Osteocyte (in vitro differentiated cells): ENCODE data around the gene SLAIN2. TPM values are rescaled to one million over a fixed set of nuclear protein-coding genes. Genes with fewer than 3 reads are reported as not detected.
A peak's percentile ranks its signal among the peaks of the same experiment; 100 is the strongest.
"Not testable (repeated sequence)": the region's sequence is repeated elsewhere in the genome, so short reads cannot be mapped to it uniquely, and the experiment has no call there.

Source experiments
- DNase-seq: peaks from one replicate; pipeline ENCODE4 v3.0.0; 2021; ENCODE audit warnings: mixed read lengths; ENCODE audit not compliant: unreplicated experiment; ENCODE audit errors: extremely low spot score
- H3K27ac Mint-ChIP-seq: one replicate; pipeline ENCODE4 v1.8.0; 2021; ENCODE audit warnings: mild to moderate bottlenecking, mixed read lengths; ENCODE audit not compliant: unreplicated experiment
- H3K27me3 Mint-ChIP-seq: one replicate; pipeline ENCODE4 v1.8.0; 2021; ENCODE audit warnings: mixed read lengths; ENCODE audit not compliant: unreplicated experiment
- H3K36me3 Mint-ChIP-seq: one replicate; pipeline ENCODE4 v1.8.0; 2021; ENCODE audit warnings: mixed read lengths; ENCODE audit not compliant: unreplicated experiment
- H3K4me1 Mint-ChIP-seq: one replicate; pipeline ENCODE4 v1.8.0; 2021; ENCODE audit warnings: mixed read lengths; ENCODE audit not compliant: unreplicated experiment
- H3K4me3 Mint-ChIP-seq: one replicate; pipeline ENCODE4 v1.8.0; 2021; ENCODE audit warnings: mild to moderate bottlenecking, moderate library complexity, mixed read lengths; ENCODE audit not compliant: unreplicated experiment
- H3K9me3 Mint-ChIP-seq: one replicate; pipeline ENCODE4 v1.8.0; 2021; ENCODE audit warnings: mixed read lengths; ENCODE audit not compliant: unreplicated experiment
- total RNA-seq: library from RNA; stranded (reverse); gene quantifications from 2 replicates; pipeline ENCODE4 v1.2.1, GENCODE V29; 2021
- TF ChIP-seq, protein P1 (sequence below): fragments of 200-600 bp; sonication (generic); IDR thresholded peaks from 2 replicates; pipeline ENCODE4 v1.5.0; 2021; ENCODE audit warnings: antibody characterized with exemption, mild to moderate bottlenecking, moderate library complexity

SLAIN2 gene
- total RNA-seq, 1 donor from 2014 or later, result 82.7 TPM

DNA sequence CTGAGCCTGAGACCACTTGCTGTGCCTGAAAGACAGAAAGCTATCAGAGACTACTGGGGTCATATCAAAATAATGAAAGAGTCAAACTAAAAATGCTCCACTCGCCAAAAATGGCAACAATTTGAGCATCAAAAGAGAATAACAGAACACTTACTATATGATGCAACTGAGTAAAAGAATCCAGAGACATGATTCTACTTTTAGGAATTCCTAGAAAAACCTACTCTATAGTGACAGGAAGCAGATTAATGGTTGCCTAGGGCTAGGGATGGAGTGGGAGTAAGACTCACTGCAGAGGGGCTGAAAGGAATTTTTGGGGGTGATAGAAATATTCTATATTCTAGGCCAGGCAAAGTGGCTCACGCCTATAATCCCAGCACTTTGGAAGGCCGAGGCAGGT, 29.4 kb upstream of the SLAIN2 start:
- Mint-ChIP-seq H3K9me3 (no peaks in the 10 kb centered on the region), H3K4me1 (peaks cover 6% of the 10 kb centered on the region), H3K27me3 (no peaks in the 10 kb centered on the region), H3K27ac (no peak overlapping the region), H3K4me3 (no peak overlapping the region), H3K36me3 (no peaks in the 10 kb centered on the region)
- no peak for DNase-seq
- TF ChIP-seq, protein P1, sequence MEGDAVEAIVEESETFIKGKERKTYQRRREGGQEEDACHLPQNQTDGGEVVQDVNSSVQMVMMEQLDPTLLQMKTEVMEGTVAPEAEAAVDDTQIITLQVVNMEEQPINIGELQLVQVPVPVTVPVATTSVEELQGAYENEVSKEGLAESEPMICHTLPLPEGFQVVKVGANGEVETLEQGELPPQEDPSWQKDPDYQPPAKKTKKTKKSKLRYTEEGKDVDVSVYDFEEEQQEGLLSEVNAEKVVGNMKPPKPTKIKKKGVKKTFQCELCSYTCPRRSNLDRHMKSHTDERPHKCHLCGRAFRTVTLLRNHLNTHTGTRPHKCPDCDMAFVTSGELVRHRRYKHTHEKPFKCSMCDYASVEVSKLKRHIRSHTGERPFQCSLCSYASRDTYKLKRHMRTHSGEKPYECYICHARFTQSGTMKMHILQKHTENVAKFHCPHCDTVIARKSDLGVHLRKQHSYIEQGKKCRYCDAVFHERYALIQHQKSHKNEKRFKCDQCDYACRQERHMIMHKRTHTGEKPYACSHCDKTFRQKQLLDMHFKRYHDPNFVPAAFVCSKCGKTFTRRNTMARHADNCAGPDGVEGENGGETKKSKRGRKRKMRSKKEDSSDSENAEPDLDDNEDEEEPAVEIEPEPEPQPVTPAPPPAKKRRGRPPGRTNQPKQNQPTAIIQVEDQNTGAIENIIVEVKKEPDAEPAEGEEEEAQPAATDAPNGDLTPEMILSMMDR, result no peak

DNA sequence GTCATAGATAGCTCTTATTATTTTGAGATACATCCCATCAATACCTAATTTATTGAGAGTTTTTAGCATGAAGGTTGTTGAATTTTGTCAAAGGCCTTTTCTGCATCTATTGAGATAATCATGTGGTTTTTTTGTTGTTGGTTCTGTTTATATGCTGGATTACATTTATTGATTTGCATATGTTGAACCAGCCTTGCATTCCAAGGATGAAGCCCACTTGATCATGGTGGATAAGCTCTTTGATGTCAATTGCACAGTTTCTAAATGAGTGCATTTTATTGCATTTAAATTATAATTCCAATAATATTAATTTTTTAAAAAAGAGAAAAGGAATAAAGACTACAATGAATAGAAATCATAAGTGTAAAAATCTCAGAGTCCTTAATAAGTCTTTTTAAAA, 26.6 kb upstream of the SLAIN2 start:
- not testable (repeated sequence) for DNase-seq, H3K9me3 Mint-ChIP-seq, H3K4me1 Mint-ChIP-seq, H3K36me3 Mint-ChIP-seq, H3K4me3 Mint-ChIP-seq, H3K27me3 Mint-ChIP-seq, H3K27ac Mint-ChIP-seq

DNA sequence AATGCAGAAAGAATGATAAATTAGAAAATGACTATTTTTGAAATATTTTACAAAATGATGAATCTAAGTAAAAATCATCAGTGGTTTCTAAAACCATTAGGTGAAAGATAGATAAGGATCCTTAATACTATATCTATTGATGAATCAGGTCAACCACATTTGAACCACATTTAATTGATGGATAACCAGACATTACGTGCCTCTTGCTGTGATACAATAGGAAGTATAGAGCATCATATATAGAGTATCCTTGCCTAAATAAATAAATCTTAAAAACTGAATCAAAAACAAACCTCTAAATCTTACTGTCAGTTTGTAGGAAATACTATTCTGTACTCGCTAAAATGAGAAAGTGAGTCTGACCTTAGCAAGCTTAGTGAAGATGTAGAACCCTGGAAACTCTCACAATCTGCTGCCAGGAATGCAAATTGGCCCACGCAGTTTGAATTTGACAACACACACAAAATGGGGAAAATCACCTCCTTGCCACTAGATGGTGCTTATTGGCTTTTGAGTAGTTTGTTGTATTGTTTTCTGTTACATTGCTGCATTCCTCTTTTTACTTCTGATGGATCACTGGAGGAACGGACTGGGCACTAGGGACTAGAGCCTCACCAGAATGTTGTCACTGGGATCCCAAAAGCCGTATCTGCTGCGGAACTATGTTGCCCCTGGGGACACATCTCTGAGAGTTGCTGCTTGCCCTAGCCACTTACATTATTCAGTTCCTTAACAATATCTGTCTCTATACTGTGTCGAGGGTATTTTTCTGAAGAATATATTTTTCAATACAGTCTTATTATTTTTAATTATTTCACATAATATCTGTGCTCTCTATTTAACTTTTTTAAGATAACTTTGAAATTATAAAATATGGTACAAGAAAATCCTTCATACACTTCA, 25.4 kb upstream of the SLAIN2 start:
- H3K27ac Mint-ChIP-seq, result no peak overlapping the region
- no peak for DNase-seq
- no peaks in the 10 kb centered on the region for H3K36me3 Mint-ChIP-seq
- TF ChIP-seq, protein P1, result peak; percentile 78
- H3K4me1 Mint-ChIP-seq, result peaks cover 6% of the 10 kb centered on the region
- no peaks in the 10 kb centered on the region for H3K9me3 Mint-ChIP-seq
- no peak overlapping the region for H3K4me3 Mint-ChIP-seq
- no peaks in the 10 kb centered on the region for H3K27me3 Mint-ChIP-seq

DNA sequence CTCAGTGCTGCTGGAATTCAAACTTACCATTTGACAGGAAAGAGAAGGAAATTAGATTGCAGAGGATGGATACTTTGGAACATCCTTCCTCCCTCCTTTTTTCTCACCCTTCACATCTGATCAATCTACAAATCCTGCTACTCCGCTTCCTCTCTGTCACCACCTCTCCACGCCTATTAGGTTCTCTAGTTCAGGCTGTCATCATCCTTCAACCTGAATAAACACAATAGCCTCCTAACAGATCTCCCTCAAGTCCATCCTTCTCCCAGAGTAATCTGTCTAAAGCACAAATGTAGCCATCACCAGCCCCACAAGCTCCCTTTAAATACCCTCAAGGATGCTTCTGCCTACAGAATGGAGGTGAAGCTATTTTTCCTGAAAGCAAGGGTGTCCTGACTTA, 20.0 kb upstream of the SLAIN2 start:
- H3K27me3 Mint-ChIP-seq, result no peaks in the 10 kb centered on the region
- no peak overlapping the region for H3K4me3 Mint-ChIP-seq
- DNase-seq, result no peak
- H3K27ac Mint-ChIP-seq, result no peak overlapping the region
- TF ChIP-seq, protein P1, result no peak
- peaks cover 8% of the 10 kb centered on the region for H3K9me3 Mint-ChIP-seq
- no peaks in the 10 kb centered on the region for H3K36me3 Mint-ChIP-seq
- peaks cover 7% of the 10 kb centered on the region for H3K4me1 Mint-ChIP-seq

DNA sequence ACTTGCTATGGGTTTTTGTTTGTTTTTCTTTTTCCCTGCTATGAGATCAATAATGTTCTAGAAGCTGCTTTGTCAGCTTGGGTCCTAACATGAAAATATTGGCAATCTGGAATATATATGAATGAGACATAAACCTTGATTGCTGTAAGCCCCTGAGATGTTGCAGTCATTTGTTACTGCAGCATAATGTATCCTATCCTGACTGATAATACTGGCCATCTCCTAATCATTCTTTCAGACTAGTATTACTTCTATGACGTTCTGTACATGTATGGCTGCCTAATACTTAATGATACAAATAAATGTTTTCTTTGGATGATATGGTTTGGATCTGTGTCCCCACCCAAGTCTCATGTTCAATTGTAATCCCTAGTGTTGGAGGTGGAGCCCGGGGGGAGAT, 19.3 kb upstream of the SLAIN2 start:
- H3K4me3 Mint-ChIP-seq, result no peak overlapping the region
- H3K27me3 Mint-ChIP-seq, result no peaks in the 10 kb centered on the region
- H3K27ac Mint-ChIP-seq, result no peak overlapping the region

More for the DNA sequence above, 19.3 kb upstream of the SLAIN2 start:
- Mint-ChIP-seq H3K4me1 (peaks cover 7% of the 10 kb centered on the region), H3K9me3 (peaks cover 8% of the 10 kb centered on the region), H3K36me3 (no peaks in the 10 kb centered on the region)
- TF ChIP-seq, protein P1, result no peak
- DNase-seq, result no peak
